GM06990 (cell line): ENCODE results near the gene ZNF302.

Experiments
- DNase-seq: peaks from one replicate; pipeline ENCODE4 v3.0.0-alpha.2; 2011; ENCODE audit not compliant: insufficient read length; ENCODE audit errors: extremely low read depth
- H3K27me3 ChIP-seq: replicated peaks from 2 replicates; pipeline ENCODE4 v1.6.0; 2011; ENCODE audit warnings: low read length; ENCODE audit not compliant: control insufficient read depth, insufficient read depth
- H3K36me3 ChIP-seq: 2 replicates; pipeline ENCODE4 v1.5.1; 2011; ENCODE audit warnings: low read length; ENCODE audit not compliant: control insufficient read depth, insufficient read depth
- H3K4me3 ChIP-seq: replicated peaks from 2 replicates; pipeline ENCODE4 v1.5.1; 2011; ENCODE audit warnings: low read depth, mild to moderate bottlenecking, control low read depth, low read length
- TF ChIP-seq, protein P1 (sequence below): IDR thresholded peaks from 2 replicates; pipeline ENCODE4 v1.5.1; 2011; ENCODE audit warnings: low read length, control low read depth, mild to moderate bottlenecking, inconsistent platforms; ENCODE audit not compliant: insufficient read depth, poor library complexity, severe bottlenecking

ZNF302 gene

DNA sequence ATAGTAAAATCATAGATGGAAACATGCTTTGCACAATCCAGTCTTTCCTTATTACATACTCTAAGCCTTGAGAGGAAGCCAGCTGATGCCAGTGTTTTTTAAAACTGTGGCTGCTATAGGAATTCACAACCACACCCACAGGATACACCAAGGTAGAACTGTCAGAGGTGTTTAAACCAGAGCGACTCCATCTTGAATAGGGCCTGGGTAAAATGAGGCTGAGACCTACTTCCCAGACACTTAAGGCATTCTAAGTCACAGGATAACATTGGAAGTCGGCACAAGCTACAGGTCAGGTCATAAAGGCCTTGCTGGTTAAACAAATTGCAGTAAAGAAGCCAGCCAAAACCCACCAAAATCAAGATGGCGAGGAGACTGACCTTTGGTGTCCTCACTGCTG, 2.2 kb upstream of the ZNF302 start:
- DNase-seq, result no peak
- no peak overlapping the region for H3K4me3 ChIP-seq
- H3K36me3 ChIP-seq, result no peaks in the 10 kb centered on the region; the same call in 1 of the 2 replicates
- TF ChIP-seq, protein P1, sequence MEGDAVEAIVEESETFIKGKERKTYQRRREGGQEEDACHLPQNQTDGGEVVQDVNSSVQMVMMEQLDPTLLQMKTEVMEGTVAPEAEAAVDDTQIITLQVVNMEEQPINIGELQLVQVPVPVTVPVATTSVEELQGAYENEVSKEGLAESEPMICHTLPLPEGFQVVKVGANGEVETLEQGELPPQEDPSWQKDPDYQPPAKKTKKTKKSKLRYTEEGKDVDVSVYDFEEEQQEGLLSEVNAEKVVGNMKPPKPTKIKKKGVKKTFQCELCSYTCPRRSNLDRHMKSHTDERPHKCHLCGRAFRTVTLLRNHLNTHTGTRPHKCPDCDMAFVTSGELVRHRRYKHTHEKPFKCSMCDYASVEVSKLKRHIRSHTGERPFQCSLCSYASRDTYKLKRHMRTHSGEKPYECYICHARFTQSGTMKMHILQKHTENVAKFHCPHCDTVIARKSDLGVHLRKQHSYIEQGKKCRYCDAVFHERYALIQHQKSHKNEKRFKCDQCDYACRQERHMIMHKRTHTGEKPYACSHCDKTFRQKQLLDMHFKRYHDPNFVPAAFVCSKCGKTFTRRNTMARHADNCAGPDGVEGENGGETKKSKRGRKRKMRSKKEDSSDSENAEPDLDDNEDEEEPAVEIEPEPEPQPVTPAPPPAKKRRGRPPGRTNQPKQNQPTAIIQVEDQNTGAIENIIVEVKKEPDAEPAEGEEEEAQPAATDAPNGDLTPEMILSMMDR, result no peak
- no peaks in the 10 kb centered on the region for H3K27me3 ChIP-seq

DNA sequence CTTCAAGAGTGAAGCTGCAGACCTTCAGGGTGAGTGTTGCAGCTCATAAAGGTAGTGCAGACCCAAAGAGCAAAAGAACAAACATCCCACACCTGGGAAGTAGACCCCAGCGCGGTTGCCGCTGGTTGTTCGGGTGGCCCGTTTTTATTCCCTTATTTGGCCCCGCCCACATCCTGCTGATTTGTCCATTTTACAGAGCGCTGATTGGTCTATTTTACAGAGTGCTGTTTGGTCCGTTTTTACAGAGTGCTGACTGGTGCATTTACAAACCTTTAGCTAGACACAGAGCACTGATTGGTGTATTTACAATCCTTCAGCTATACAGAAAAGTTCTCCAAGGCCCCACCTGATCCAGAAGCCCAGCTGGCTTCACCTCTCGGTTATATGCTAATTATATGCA, 1.6 kb upstream of the ZNF302 start:
- H3K27me3 ChIP-seq, result no peaks in the 10 kb centered on the region
- TF ChIP-seq, protein P1, result no peak
- no peak for DNase-seq
- no peaks in the 10 kb centered on the region; the same call in 1 of the 2 replicates for H3K36me3 ChIP-seq
- H3K4me3 ChIP-seq, result no peak overlapping the region

DNA sequence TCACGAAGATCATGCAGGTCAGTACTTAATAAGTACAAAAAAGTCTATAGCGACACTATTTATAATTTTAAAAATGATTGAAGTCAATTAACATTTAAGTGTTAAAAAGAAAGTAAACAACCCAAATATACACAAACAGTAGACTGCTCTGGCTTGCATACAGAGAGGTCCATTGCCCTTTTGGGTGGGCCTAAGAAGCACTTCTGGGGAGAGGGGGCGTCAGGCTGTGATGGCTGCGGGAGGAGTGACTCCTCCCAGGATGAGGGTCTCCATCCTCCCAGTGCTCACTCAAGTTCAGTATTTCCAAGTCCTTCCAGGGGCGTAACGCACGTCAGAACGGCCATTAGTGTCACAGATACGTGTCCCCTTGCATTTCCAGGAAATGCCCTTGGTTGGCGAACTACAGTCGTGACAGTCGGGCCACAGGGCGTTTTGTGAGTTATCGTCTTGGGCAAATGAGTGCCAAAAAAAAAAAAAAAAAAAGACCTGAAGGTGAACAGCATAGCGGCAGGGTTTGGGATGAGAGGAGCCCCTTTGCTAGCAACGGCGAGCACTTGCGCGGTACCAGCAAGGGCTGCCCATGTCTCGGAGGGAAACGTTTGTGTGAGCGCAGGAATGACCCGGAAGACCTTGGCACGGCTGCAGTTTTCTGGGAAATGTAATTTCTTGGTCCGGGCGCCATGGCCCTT, 637 bp upstream of the ZNF302 start, which contains the start of gene SCGB2B2:
TSS of gene SCGB2B2 (minus strand) at position 463 of the 689 bp plus-strand sequence. CDS start 82,596 bp downstream, outside the sequence.
- no peak for DNase-seq
- H3K4me3 ChIP-seq, result peak within 1 kb of the TSS; percentile 70
- TF ChIP-seq, protein P1, result no peak
- no peaks in the 10 kb centered on the region for H3K27me3 ChIP-seq
- H3K36me3 ChIP-seq, result no peaks in the 10 kb centered on the region; the same call in 1 of the 2 replicates

DNA sequence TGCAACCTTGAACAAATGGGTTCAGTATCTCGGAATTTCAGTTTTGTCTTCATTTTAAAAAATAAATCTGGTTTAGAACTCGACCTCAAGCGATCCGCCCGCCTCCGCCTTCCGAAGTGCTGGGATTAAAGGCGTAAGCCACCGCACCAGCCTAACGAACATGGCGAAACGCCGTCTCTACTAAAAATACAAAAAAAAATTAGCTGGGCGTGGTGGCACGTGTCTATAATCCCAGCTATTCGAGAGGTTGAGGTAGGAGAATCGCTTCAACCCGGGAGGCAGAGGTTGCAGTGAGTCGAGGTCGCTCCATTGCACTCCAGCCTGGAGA, 571 bp downstream of the ZNF302 start:
- no peak for DNase-seq
- Histone ChIP-seq H3K36me3 (no peaks in the 10 kb centered on the region; the same call in 1 of the 2 replicates), H3K4me3 (peak overlapping the region; percentile 70), H3K27me3 (no peaks in the 10 kb centered on the region)
- TF ChIP-seq, protein P1, result no peak

DNA sequence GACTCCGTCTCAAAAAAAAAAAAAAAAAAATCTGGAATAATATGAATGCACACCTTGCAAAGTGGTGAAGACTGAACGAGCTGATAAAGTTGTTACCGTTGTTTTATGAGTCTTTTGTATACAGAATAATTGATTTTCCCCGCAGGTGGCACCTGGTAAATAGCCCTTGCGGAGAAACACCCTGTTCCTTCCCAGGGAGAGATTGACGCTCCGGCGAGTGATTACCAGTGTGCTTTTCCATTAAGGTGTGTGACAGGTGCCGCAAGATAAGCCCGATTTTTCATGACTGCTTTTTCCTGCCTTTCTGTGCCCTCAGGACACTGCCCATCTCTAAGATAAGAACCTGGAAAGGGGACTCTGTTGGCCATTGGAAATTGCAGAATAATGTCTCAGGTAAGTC, 943 bp downstream of the ZNF302 start:
- no peak for DNase-seq
- TF ChIP-seq, protein P1, result no peak
- Histone ChIP-seq H3K4me3 (peak overlapping the region; percentile 70; the same call in 1 of the 2 replicates), H3K36me3 (no peaks in the 10 kb centered on the region; the same call in 1 of the 2 replicates), H3K27me3 (no peaks in the 10 kb centered on the region)
